ENCODE measurements around the gene DTNA.
"Not testable (repeated sequence)": the region's sequence is repeated elsewhere in the genome, so short reads cannot be mapped to it uniquely, and the experiment has no call there.

Gene DTNA

GRCh38 chr18:34906985-34907384 is 196.9 kb downstream of the DTNA start:
- FAIRE-seq: not testable (repeated sequence)

- FAIRE-seq: no peak
Observed at GRCh38 chr18:34909637-34910364, 199.7 kb downstream of the DTNA start.

- no peak for FAIRE-seq
Observed at GRCh38 chr18:34911081-34911480, 201.0 kb downstream of the DTNA start.

- no peak for FAIRE-seq
Observed at GRCh38 chr18:34911661-34912384, 201.7 kb downstream of the DTNA start.

GRCh38 chr18:34913837-34914661 is 204.0 kb downstream of the DTNA start:
- FAIRE-seq: no peak

GRCh38 chr18:34915046-34915445 is 204.9 kb downstream of the DTNA start:
- FAIRE-seq: no peak

GRCh38 chr18:34916539-34916938 is 206.4 kb downstream of the DTNA start:
- not testable (repeated sequence) for FAIRE-seq

- no peak for FAIRE-seq
Observed at GRCh38 chr18:34918856-34919255, 208.8 kb downstream of the DTNA start.

- no peak for FAIRE-seq
Observed at GRCh38 chr18:34921226-34921625, 211.1 kb downstream of the DTNA start.

- no peak for FAIRE-seq
Observed at GRCh38 chr18:34921811-34922385, 211.8 kb downstream of the DTNA start.

GRCh38 chr18:34922594-34922993 is 212.5 kb downstream of the DTNA start:
- not testable (repeated sequence) for FAIRE-seq

GRCh38 chr18:34923911-34924310 is 213.8 kb downstream of the DTNA start:
- no peak for FAIRE-seq

- FAIRE-seq: no peak
Observed at GRCh38 chr18:34926683-34927082, 216.6 kb downstream of the DTNA start.

GRCh38 chr18:34928088-34928753 is 218.1 kb downstream of the DTNA start:
- FAIRE-seq: no peak

- no peak for FAIRE-seq
Observed at GRCh38 chr18:34928754-34929335, 218.7 kb downstream of the DTNA start.

- FAIRE-seq: no peak
Observed at GRCh38 chr18:34929336-34929780, 219.3 kb downstream of the DTNA start.

GRCh38 chr18:34932363-34932762 is 222.3 kb downstream of the DTNA start:
- no peak for FAIRE-seq

- no peak for FAIRE-seq
Observed at GRCh38 chr18:34932792-34933466, 222.8 kb downstream of the DTNA start.

GRCh38 chr18:34933909-34934661 is 224.0 kb downstream of the DTNA start:
- no peak for FAIRE-seq

- no peak for FAIRE-seq
Observed at GRCh38 chr18:34936772-34937171, 226.7 kb downstream of the DTNA start.

GRCh38 chr18:34938090-34938489 is 228.0 kb downstream of the DTNA start:
- FAIRE-seq: no peak

Data from colon (tissue), 2 donors.